C1 segment of cervical spinal cord (tissue), 14 donors: Measurements from ENCODE around the gene SEC16A.
A peak's percentile ranks its signal among the peaks of the same experiment; 100 is the strongest.
"Not testable (repeated sequence)": the region's sequence is repeated elsewhere in the genome, so short reads cannot be mapped to it uniquely, and the experiment has no call there.

Experiments
- DNase-seq, 14 donors: peaks; one replicate each; lab custom pipeline; 2025; lab: John Stamatoyannopoulos, UW

Gene SEC16A

DNA sequence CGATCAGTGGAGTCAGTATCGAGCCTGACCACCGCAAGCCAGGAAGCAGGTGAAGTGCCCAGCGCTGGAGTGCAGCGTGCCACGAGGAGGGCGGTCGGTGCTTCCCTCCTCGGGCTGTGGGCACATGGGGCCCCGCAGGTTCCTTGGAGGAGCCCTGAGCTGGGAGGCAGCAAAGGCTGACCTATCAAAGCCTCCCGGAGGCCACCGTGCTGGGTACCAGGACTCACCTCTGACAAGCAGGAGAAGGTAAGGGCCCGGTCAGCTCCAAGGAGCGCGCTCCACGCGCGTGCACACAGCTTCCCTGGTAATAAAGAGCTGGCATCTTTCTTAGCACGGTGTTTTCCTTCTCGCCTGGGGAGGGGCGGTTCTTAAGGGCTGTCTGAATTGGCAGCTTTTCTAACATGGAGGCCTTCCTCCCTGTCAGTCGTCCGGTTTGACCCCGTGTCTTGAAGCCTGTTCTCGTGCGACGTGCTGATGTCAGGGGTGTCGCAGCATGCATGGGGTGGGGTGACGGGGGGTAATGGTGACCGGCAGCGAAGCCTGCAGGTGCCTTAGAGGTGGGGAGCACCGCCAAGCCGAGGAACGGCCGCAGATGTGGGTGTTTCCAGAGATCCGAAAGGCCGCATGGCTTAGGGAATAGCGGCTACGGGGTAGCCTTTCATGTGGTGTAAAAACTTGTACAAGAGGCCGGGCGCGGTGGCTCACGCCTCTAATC lies 59.3 kb downstream of the SEC16A start:
- DNase-seq: no peak

DNA sequence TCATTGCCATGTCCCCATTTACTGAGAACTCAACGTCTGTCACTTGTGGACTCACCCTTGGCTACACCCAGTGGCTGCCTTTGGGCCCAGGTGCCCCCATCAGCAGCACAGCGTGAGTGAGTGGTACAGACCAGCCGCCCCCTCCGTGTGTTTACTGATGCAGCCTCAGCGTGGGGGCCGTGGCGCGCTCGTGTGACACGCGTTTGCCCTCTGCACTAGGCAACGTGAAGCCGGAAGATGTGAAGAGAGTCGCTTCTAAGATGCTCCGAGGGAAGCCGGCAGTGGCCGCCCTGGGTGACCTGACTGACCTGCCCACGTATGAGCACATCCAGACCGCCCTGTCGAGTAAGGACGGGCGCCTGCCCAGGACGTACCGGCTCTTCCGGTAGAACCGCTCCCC lies 60.0 kb downstream of the SEC16A start:
- no peak for DNase-seq

DNA sequence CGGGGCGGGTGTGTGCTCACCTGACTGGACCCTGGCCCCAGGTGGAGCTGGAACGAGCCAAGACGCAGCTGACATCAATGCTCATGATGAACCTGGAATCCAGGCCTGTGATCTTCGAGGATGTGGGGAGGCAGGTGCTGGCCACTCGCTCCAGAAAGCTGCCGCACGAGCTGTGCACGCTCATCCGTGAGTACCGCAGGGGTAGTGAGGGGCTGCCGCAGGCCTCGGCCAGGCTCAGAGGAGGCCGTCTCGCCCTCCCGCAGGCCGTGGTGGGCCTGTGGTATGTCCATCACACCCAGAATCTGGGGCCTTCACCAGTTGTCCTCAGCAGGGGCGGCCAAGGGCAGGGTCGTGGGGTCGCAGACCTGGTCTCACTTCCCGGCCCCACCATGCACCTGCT lies 61.0 kb downstream of the SEC16A start:
- DNase-seq: no peak

DNA sequence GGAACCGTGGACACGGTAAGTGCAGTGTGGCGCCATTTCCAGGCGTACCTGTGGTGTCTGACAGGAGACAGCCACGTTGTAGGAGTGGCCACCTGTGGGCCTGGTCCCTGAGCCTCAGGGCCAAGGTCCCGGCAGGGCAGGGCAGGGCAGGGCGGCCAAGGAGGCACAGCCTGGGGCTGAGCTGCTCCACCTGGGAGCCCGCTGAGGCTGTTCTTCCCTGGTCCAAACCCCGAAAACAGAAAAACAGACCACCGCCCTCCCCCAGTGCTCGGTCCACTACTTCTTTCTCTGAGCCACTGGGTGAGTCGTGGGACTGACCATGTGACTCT lies 63.8 kb downstream of the SEC16A start:
- DNase-seq: no peak

DNA sequence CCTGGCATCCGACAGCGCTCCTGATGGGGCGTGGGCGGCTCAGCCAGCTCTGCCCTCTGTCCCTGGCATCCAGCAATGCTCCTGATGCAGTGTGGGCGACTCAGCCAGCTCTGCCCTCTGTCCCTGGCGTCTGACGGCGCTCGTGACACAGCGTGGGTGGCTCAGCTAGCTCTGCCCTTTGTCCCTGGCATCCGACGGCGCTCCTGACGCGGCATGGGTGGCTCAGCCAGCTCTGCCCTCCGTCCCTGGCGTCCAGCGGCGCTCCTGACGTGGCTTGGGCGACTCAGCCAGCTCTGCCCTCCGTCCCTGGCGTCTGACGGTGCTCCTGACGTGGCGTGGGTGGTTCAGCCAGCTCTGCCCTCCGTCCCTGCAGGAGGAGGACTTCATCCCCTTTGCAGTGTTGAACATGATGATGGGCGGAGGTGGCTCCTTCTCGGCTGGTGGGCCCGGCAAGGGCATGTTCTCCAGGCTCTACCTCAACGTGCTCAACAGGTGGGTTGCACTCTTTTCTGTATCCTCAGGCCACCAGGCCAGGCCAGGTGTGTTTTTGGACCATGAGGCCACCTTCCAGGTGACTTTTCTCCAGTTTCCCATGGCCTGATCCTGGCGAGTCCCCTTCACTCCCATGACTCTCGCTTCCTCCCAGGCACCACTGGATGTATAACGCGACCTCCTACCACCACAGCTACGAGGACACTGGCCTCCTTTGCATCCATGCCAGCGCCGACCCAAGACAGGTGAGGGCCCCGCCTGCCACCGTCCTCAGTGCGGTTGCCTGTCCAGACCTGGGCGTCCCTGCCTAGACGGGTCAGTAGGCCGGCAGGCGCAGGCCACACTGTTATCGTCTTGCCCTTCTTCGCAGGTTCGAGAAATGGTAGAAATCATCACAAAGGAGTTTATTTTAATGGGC lies 64.4 kb downstream of the SEC16A start:
- DNase-seq: no peak

DNA sequence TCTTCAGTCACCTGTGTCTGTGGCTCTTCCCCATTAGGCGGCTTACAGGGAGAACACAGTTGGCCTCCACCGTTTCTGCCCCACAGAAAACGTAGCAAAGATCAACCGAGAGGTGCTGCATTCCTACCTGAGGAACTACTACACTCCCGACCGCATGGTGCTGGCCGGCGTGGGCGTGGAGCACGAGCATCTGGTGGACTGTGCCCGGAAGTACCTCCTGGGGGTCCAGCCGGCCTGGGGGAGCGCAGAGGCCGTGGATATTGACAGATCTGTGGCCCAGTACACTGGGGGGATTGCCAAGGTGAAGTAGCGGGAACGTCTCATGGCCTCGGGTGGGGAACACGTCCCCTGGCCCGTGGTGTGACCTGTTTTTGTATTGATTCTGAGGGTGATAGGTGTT lies 65.9 kb downstream of the SEC16A start:
- no peak for DNase-seq

DNA sequence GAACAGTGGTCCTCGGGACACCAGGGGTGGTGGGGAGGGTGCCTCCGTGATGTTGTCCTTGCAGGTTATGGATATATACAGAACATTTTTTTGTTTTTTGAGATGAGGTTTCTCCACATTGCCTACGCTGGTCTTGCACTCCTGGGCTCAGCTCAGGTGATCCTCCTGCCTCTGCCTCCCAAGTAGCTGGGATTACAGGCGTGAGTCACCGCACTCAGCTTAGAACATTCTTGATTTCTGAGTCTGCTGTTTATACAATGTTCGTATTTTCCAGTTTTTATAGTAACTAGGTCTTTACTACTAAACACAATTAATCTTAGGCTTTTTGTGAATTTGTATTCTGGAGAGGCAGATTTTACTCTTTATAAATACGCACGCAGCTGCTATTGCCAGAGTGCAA lies 66.4 kb downstream of the SEC16A start:
- no peak for DNase-seq

DNA sequence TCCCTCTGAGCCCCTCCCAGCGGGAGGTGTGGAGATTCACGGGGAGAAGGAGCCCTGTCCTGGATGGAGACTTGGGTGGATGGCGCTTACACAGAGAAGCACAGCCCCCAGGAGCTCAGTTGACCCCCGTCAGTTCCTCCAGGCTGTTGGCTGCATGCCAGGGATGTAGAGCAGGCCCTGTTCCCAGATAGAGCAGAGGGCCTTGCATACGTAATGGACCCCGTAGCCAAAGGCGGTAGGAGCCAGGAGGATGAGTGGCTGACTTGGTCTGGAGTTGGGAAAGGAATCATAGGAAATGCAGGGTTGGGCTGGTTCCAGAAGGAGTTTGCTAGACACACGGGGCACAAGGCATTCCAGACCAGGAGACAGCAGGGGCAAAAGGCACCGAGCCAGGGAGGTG lies 69.9 kb downstream of the SEC16A start:
- DNase-seq: peak in 3 of 14 donors; percentile 5 to 29 (median 28)

DNA sequence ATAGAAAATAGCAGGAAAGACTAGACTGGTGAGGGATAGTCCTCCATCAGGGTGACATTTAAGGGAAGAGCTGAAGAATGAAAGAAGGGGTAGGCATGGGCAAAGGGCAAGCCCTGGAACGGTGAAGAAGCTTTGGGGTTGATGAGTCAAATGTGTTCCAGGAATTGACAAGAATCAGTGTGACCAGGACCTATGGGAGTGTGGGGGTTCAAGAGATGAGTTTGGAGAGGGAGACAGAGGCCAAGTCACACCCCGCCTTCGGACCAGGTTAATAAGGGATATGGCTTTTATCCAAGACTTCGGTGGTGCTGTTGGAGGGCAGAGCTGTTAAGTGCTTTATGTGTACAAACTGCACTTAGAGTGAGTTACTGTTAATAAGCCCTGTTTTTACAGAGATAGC lies 71.5 kb downstream of the SEC16A start:
- DNase-seq: no peak

DNA sequence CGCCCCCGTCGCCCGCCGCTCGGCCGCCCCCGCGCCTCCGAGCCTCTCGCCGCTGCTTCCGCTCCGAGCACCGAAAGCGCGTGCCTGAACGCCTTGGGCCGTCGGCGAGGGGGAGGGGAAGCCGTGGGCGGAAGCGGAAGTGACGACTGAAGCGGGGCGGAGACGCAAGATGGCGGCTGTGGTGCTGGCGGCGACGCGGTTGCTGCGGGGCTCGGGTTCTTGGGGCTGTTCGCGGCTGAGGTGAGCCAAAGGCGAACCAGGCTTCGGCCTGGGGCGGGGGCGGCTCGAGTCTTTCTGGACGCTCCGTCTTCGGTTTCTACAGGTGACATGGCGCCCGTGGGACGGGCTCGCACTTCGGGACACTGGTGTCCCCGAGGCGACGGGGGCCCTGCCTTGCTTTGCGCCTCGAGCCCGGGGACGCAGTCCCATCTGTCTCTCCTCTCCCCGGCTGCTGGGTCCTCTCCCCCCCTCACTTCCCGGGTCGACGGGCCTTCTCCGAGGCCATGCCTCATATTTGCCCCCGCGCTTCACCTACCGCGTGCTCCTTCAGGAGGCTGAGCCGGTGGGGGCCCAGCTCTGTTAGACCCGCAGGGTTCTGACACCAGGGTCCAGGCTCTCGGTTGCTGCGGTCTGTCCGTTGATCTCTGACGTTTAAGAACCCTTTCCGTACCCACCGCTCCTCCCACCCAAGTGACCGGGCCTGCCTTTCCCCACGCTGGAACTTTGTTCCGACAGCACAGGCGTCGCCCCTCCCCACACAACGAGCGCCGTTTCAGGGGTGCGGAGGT lies 72.1 kb downstream of the SEC16A start, which contains the start of the genes ENTR1 and PMPCA:
Gene ENTR1 (minus strand): TSS at position 115 of the 788 bp plus-strand sequence. CDS start 217 bp downstream, outside the sequence.
Gene PMPCA (plus strand): TSS at position 159 of the 788 bp plus-strand sequence. CDS start 11 bp downstream, at position 170.
- peak; percentile 15 to 93 (median 81) for DNase-seq

DNA sequence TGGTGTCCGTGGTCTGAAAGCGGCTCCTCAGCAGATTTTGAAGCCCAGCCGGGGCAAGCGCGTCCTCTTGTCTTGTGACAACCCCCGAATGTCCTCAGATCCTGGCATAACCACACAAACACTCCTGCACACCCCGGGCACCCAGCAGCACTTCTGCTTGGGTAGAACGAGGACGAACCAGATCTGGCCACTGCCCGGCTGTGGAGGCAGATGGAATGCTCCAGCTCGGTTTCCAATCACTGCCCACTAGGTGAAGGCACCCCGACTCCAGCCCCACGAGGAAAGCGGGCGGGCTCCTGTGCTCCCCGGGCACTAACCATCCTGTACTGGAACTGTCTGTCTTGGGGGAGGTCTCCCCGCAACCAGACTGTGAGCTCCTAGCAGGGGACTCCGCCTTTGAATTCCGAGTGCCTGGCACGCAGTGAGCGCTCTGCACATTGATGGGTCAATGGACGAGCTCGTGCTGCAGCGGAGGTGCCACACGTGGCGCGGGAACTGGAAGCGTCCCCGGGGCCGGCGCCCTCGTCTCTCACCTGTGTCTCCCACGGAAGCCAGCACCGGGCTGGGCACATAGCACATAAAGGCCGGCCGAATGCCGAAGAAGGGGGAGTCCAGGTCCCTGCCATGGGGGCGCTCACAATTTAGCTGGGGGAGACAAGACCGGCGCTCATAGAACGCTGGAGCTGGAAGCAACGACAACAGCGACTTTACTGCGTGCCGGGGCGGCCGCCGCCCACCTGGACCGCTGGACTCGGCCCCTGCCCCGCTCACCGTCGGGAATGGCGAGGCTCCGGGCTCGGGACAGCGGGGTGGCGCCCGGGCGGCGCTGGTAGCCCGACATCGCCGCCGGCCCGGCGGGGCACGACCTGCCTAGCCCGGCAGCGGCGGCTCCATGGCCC lies 73.0 kb downstream of the SEC16A start:
- DNase-seq: peak in 6 of 14 donors; percentile 24 to 46 (median 34)

DNA sequence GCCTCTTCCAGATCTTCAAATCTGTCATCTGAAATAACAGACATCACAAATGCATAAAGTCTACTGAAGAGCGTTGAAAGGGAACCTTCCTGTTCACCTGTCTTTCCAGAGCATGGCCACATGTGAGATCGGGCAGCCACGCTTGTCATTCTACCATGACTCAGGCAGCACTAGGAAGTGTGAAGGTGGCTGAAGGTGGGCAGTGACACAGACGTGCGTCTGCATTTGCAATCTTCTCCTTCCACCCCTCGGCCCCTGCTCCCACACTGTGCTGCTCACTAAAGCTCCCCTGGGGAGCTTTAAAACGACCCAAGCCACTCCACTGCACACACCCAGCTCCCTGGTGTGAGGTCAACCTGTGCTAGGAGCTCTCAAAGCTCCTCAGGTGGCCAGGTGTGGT lies 74.9 kb downstream of the SEC16A start:
- no peak for DNase-seq

DNA sequence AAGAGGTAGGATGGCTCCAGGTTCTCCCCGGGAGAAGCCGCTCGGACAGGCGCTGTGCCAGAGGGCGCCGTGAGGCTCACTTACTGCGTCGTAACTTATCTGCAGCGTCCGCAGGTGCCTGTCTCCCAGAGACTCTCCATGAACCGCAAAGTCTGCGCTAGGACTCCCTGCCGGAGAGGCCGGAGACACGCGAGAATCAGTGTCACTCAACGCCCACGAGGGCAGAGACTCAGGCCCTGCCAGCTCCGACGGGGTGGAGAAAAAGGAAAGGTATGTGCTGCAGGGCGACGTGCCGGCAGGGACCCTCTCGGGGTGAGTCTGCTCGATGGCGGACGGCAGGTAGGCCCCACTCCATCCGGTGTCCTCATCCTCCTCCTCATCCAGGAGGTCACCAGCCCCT lies 75.8 kb downstream of the SEC16A start:
- DNase-seq: not testable (repeated sequence)

DNA sequence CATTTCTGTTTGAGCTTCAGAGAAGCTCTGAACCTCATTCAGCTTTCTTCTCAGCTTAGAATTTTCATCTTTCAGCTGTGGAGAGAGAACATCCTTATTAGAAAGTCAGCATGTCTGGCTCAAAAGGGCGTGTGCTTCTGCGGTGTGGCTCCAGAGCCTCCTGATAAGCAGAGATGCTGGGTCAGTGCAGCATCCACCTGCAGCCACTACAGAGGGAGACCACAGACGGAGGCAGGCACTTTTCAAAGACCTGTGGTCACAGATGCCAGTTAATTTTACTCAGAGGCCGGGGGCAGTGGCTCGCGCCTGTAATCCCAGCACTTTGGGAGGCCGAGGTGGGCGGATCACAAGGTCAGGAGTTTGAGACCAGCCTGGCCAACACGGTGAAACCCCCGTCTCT lies 76.9 kb downstream of the SEC16A start:
- not testable (repeated sequence) for DNase-seq

DNA sequence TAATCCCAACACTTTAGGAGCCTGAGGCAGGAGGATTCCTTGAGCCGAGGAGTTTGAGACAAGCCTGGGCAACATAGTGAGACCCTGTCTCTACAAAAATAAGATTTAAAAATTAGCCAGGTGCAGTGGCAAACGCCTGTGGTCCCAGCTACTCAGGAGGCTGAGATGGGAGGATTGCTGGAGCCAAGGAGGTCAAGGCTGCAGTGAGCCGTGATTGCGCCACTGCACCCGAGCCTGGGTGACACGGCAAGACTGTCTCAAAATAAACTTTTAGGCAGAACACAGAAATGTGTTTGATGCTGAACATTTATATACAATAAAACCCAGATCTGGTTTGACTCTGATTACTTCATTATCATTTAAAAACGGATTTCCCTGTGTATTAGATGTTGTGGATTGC lies 77.4 kb downstream of the SEC16A start:
- DNase-seq: no peak

DNA sequence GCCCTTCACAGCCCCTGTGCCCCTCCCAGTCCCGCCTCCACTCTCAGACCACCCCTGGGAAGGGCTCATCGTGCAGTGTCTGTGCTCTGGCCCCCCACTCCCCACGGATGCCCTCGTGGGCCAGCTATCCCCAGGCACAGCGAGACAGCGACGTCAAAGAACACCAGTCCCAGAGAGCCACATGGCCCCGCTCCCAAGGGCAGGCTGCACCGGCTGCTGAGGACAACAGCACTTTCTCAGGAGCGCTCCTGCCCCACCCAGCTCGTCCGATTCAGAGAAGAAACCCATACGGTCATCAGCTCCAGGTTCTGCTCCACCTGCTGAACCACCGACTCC lies 78.1 kb downstream of the SEC16A start:
- no peak for DNase-seq

DNA sequence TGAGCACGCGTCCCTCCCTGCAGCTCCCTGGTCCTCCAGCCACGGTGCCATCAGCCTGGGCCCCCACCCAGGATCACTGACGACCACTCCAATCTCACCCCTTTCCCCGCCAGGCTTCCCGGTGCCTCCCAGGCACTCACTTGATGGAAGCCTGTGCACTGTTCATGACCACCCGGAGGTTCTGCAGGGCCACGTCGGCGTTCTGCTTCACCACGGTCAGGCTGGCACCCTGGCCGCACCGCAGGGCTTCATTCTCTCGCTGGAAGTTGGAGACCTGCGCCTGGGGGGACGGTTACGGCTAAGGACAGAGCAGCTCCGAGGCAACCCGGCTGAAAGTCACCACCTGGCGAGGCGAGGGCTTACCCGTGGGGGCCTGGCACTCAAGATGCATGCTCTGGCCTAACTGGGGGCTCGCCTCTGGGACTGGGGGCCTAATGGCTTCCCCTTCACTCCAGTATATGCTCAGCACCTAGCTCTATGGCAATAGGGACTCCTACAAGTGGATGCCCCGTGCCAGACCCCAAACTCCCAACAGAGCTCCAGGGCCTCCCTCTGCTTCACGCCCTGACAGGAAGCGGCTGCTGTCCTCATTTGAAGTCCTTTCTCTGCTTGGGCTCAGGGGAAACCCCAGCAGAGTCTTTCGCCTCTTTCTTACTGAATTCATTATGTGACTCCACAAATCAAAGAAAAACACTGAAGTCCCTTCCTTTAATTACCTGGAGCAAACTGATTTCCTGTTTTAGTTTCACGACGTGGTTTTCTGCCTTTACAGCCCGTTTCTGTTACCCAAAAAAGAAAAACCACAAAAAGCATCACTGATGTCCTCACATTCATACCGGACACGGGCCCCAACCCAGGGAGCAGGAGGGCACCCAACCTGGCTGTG lies 78.7 kb downstream of the SEC16A start:
- DNase-seq: no peak

DNA sequence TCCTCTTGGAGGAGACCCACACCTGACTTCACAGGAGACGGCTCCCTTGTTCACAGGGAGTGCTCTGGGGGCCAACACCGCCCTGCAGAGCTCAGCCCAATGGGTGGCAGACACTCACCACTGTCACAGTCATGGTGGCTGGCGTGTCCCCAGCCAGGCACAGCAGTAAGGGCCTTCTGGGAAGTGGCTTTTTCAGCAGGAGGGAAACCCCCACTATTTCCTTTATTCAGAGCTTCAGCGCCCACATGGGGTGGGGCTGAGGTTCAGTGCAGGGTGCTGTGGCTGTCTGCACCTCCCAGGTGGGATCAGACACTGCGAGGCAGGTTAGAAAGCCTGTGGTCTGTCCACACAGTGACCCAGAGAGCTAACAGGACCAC lies 79.3 kb downstream of the SEC16A start:
- DNase-seq: no peak

DNA sequence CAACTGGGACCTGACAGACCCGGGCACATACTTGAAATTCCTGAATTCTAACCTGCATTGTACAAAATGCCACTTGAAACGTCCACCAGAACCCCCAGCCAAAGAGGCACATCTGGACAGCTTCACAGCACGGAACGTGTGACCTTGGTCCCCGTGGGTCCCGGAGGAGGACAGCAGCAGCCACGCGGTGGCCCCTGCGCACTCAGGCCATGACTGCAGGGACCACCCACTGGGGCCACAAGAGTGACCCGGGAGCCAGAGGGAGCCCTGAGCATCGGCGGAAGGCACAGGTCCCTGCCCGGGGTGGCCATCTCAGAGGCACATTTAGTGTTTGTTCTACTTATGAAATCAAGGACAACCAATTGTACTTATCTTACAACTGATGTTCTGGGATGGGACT lies 80.8 kb downstream of the SEC16A start:
- no peak for DNase-seq
